KOPT-K1 (cell line): Measurements from ENCODE around the gene HEXIM2.

Source experiments
- H3K27ac ChIP-seq: fragments of 200-600 bp; sonication (generic); 2 replicates; pipeline ENCODE4 v1.5.1; 2016; ENCODE audit warnings: antibody characterized with exemption, mild to moderate bottlenecking, low read depth, low read length; ENCODE audit not compliant: poor library complexity, severe bottlenecking
- H3K36me3 ChIP-seq: fragments of 200-600 bp; sonication (generic); 2 replicates; pipeline ENCODE4 v1.5.1; 2017; ENCODE audit warnings: antibody characterized with exemption, mild to moderate bottlenecking, low read length, moderate library complexity; ENCODE audit not compliant: insufficient read depth
- H3K9me3 ChIP-seq: fragments of 200-600 bp; sonication (generic); 2 replicates; pipeline ENCODE4 v1.5.1; 2017; ENCODE audit warnings: antibody characterized with exemption, low read length, mild to moderate bottlenecking; ENCODE audit not compliant: insufficient read depth, poor library complexity, severe bottlenecking

Gene HEXIM2

GRCh38 chr17:45146592-45146889 lies 15.1 kb upstream of the HEXIM2 start:
- Histone ChIP-seq H3K36me3 (peaks cover 5% of the 10 kb centered on the region; the same call in 1 of the 2 replicates), H3K27ac (peak overlapping the region; percentile 85)

GRCh38 chr17:45146890-45147580 lies 14.6 kb upstream of the HEXIM2 start:
- peak overlapping the region; percentile 85 for H3K27ac ChIP-seq
- H3K9me3 ChIP-seq: no peaks in the 10 kb centered on the region
- peaks cover 6% of the 10 kb centered on the region; the same call in 1 of the 2 replicates for H3K36me3 ChIP-seq

More at GRCh38 chr17:45146592-45146889, 15.1 kb upstream of the HEXIM2 start:
- H3K9me3 ChIP-seq: no peaks in the 10 kb centered on the region

- peak overlapping the region; percentile 85 for H3K27ac ChIP-seq
- no peaks in the 10 kb centered on the region for H3K9me3 ChIP-seq
- H3K36me3 ChIP-seq: peaks cover 6% of the 10 kb centered on the region; the same call in 1 of the 2 replicates
Measured at GRCh38 chr17:45147581-45148182, 14.0 kb upstream of the HEXIM2 start.

GRCh38 chr17:45148183-45149036 lies 13.3 kb upstream of the HEXIM2 start, which contains the start of gene HEXIM1:
HEXIM1 (plus strand) TSS chr17:45148475; CDS start chr17:45149191, 716 bp downstream.
- Histone ChIP-seq H3K36me3 (peaks cover 6% of the 10 kb centered on the region; the same call in 1 of the 2 replicates), H3K27ac (peak within 1 kb of the TSS; percentile 85), H3K9me3 (no peaks in the 10 kb centered on the region)

GRCh38 chr17:45149037-45149668 lies 12.5 kb upstream of the HEXIM2 start:
- Histone ChIP-seq H3K36me3 (peaks cover 6% of the 10 kb centered on the region; the same call in 1 of the 2 replicates), H3K9me3 (no peaks in the 10 kb centered on the region), H3K27ac (peak overlapping the region; percentile 67)

- peak overlapping the region; percentile 67 for H3K27ac ChIP-seq
- no peaks in the 10 kb centered on the region for H3K9me3 ChIP-seq
- peaks cover 6% of the 10 kb centered on the region; the same call in 1 of the 2 replicates for H3K36me3 ChIP-seq
Measured at GRCh38 chr17:45149669-45150664, 11.7 kb upstream of the HEXIM2 start.

GRCh38 chr17:45150911-45151809 lies 10.5 kb upstream of the HEXIM2 start:
- Histone ChIP-seq H3K9me3 (no peaks in the 10 kb centered on the region), H3K27ac (no peak overlapping the region), H3K36me3 (peaks cover 6% of the 10 kb centered on the region; the same call in 1 of the 2 replicates)

- peaks cover 11% of the 10 kb centered on the region; the same call in 1 of the 2 replicates for H3K36me3 ChIP-seq
- H3K9me3 ChIP-seq: no peaks in the 10 kb centered on the region
- H3K27ac ChIP-seq: no peak overlapping the region
Measured at GRCh38 chr17:45155029-45155428, 6.6 kb upstream of the HEXIM2 start.

- Histone ChIP-seq H3K9me3 (no peaks in the 10 kb centered on the region), H3K36me3 (peaks cover 11% of the 10 kb centered on the region; the same call in 1 of the 2 replicates), H3K27ac (no peak overlapping the region)
Measured at GRCh38 chr17:45155483-45155882, 6.2 kb upstream of the HEXIM2 start.

GRCh38 chr17:45156242-45156641 lies 5.4 kb upstream of the HEXIM2 start:
- no peak overlapping the region for H3K27ac ChIP-seq
- peaks cover 9% of the 10 kb centered on the region; the same call in 1 of the 2 replicates for H3K36me3 ChIP-seq
- H3K9me3 ChIP-seq: no peaks in the 10 kb centered on the region

- no peaks in the 10 kb centered on the region for H3K9me3 ChIP-seq
- H3K36me3 ChIP-seq: 0 out of 2 replicates have a peak, but pooled peaks cover 5% of the 10 kb centered on the region
- peak overlapping the region; percentile 99 for H3K27ac ChIP-seq
Measured at GRCh38 chr17:45160447-45161287, 1.0 kb upstream of the HEXIM2 start.

GRCh38 chr17:45162025-45162687 lies 481 bp downstream of the HEXIM2 start:
- Histone ChIP-seq H3K36me3 (0 out of 2 replicates have a peak, but pooled peaks cover 5% of the 10 kb centered on the region), H3K9me3 (no peaks in the 10 kb centered on the region), H3K27ac (peak overlapping the region; percentile 99)
